NB4 (cell line): Measurements from ENCODE around the gene IQCH.
A peak's percentile ranks its signal among the peaks of the same experiment; 100 is the strongest.

Experiments used
- DNase-seq: peaks from one replicate; pipeline ENCODE4 v3.0.0; 2010; ENCODE audit warnings: low read depth
- H3K4me3 ChIP-seq: one replicate; pipeline ENCODE4 v1.5.1; 2011; ENCODE audit warnings: mild to moderate bottlenecking, low read depth, low read length, moderate library complexity
- CTCF ChIP-seq: IDR thresholded peaks from one replicate; pipeline ENCODE4 v1.5.1; 2012; ENCODE audit warnings: low read depth, low read length
- MYC ChIP-seq: IDR thresholded peaks from 2 replicates; pipeline ENCODE4 v1.6.1; 2011; ENCODE audit warnings: low read depth, low read length
- POLR2A ChIP-seq: IDR thresholded peaks from 2 replicates; pipeline ENCODE4 v1.6.1; 2011; ENCODE audit warnings: mild to moderate bottlenecking; ENCODE audit not compliant: insufficient read length; ENCODE audit errors: extremely low read depth
- TF ChIP-seq, protein P1 (sequence below): IDR thresholded peaks from 2 replicates; pipeline ENCODE4 v1.6.1; 2011; ENCODE audit warnings: low read depth, low read length

The IQCH gene

DNA sequence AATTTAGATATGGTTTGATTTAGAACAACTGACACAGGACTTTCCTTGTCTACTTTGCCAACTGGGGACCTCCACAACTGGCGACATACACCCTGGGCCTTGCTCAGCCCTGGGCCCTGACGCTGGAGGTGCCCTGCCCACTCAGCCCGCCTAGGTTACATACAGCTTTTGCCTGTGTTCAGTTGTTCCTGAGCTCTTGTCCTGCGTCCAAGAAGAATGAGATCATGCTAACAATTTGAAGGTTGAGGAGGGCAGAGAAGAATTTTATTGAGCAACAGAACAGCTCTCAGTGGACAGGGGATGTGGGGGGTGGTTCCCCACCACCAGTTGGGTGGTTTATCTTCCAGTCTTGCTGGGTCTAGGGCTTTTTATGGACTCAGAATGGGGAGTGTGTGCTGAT, 67.9 kb downstream of the IQCH start:
- DNase-seq = no peak
- no peak for TF ChIP-seq MYC
- TF ChIP-seq, protein P1, sequence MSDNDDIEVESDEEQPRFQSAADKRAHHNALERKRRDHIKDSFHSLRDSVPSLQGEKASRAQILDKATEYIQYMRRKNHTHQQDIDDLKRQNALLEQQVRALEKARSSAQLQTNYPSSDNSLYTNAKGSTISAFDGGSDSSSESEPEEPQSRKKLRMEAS = no peak
- TF ChIP-seq CTCF = no peak
- no peak overlapping the region for H3K4me3 ChIP-seq

GRCh38 chr15:67327312-67327711, 72.7 kb downstream of the IQCH start:
- no peak overlapping the region for H3K4me3 ChIP-seq
- TF ChIP-seq CTCF (no peak), MYC (no peak)
- DNase-seq = no peak

- H3K4me3 ChIP-seq = no peak overlapping the region
- no peak for DNase-seq
- no peak for TF ChIP-seq MYC
- no peak for TF ChIP-seq POLR2A
Observed at GRCh38 chr15:67327737-67328136, 73.2 kb downstream of the IQCH start.

DNA sequence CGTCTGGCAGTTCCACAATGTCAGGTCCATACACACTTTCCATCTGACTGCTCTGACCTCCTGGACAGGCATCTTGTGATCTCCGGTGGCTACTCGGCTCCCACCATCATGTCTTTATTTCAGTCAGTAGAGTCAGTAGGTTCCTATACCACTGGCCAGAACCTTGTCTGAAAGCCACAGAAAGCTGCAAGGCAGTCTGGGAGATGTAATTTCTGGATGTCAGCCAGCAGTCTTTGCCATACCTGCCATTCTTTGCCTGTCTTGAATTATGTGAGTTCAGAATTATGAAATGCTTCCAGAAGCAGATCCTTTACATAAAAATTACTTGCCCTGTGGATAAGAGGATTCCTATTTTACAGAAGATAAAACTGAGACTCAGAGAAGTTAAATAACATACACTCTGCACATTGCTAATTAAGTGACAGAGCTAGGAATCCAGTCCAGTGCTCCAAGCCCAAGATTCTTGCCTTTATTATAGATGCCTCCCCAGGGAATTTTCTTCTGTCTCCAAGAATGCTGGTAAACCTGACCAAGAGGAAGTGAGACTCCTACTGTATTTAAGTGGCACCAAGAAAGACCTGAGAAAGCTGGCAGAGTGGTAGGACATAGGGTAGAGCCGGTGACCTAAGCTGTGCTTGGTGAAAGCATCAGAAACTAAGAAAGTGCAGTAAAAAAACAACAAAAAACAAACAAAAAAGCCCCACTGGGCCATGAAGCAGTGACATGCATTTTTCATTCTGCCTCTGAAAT, 75.6 kb downstream of the IQCH start:
- no peak overlapping the region for H3K4me3 ChIP-seq
- no peak for TF ChIP-seq POLR2A
- TF ChIP-seq MYC = no peak
- TF ChIP-seq, protein P1 = no peak
- TF ChIP-seq CTCF = no peak
- DNase-seq = peak; percentile 37

DNA sequence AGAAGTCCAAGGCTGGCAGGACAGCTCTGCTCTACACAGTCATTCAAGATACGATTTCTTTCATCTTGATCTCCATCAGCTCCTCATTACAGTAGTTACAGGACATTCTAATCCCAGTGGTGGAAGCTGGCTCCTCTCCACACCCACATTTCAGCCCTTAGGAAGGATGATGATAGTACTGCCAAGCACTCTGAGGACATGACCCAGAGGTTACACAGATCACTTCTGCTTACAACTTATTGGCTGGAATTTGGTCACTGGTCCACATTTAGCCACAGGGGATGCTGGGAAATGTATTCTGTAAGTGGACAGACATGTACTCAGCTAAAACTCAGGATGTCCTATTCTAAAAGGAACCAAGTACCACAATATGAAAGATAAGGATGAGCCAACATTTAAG, 77.1 kb downstream of the IQCH start:
- TF ChIP-seq MYC = no peak
- TF ChIP-seq POLR2A = no peak
- TF ChIP-seq, protein P1 = no peak
- no peak for TF ChIP-seq CTCF
- no peak overlapping the region for H3K4me3 ChIP-seq
- no peak for DNase-seq

- no peak for DNase-seq
- TF ChIP-seq MYC (no peak), CTCF (no peak), POLR2A (no peak)
- TF ChIP-seq, protein P1 = no peak
- H3K4me3 ChIP-seq = no peak overlapping the region
Observed at GRCh38 chr15:67335026-67335425, 80.4 kb downstream of the IQCH start.
